Colonic mucosa (tissue), 4 donors: ENCODE measurements around the gene CALHM2. TPM values are rescaled to one million over a fixed set of nuclear protein-coding genes. Genes with fewer than 3 reads are reported as not detected.

Experiments used
- DNase-seq: peaks from one replicate; pipeline ENCODE4 v3.0.0-alpha.2; 2020
- H3K27ac ChIP-seq: fragments of 200-600 bp; one replicate; pipeline ENCODE4 v1.8.0; 2021
- H3K27me3 ChIP-seq: fragments of 200-600 bp; one replicate; pipeline ENCODE4 v1.8.0; 2021
- H3K36me3 ChIP-seq: fragments of 200-600 bp; one replicate; pipeline ENCODE4 v1.8.0; 2021
- H3K4me1 ChIP-seq: fragments of 200-600 bp; one replicate; pipeline ENCODE4 v1.8.0; 2021; ENCODE audit warnings: mild to moderate bottlenecking
- H3K4me3 ChIP-seq: fragments of 200-600 bp; one replicate; pipeline ENCODE4 v1.8.0; 2021
- H3K9ac ChIP-seq, 2 donors: one replicate each; pipeline ENCODE4 v1.7.0; 2013; ENCODE audit warnings: control low read depth in 2 of 2, low read depth in 2 of 2, low read length in 2 of 2
- H3K9me3 ChIP-seq: fragments of 200-600 bp; one replicate; pipeline ENCODE4 v1.8.0; 2021
- intact Hi-C: fragments of 100-400 bp; cut with DNase I; formaldehyde crosslinking; loops from one replicate; pipeline ENCODE4 v1.14.1; 2022
- total RNA-seq, 2 donors: library from RNA; stranded (reverse); fragmentation: NEBNext Ultra II Directional in 1 of 2; extraction: Animal tissue kit (Norgen Biotek cat#: 25700) in 1 of 2; gene quantifications; one replicate each; pipeline ENCODE4 v1.2.1, GENCODE V29; 2021
- TF ChIP-seq, protein P1 (sequence below): fragments of 200-600 bp; IDR thresholded peaks from one replicate; pipeline ENCODE4 v1.8.0; 2022; ENCODE audit warnings: antibody characterized with exemption, mild to moderate bottlenecking
- donor health status: healthy.
- donor health status: DM: no; HTN: no; CAD: no.
- donor health status: DM: no; HTN: no; CAD: no.

CALHM2 gene
- total RNA-seq, 2 donors from 2014 or later, result 3.5 to 8.0 TPM

DNA sequence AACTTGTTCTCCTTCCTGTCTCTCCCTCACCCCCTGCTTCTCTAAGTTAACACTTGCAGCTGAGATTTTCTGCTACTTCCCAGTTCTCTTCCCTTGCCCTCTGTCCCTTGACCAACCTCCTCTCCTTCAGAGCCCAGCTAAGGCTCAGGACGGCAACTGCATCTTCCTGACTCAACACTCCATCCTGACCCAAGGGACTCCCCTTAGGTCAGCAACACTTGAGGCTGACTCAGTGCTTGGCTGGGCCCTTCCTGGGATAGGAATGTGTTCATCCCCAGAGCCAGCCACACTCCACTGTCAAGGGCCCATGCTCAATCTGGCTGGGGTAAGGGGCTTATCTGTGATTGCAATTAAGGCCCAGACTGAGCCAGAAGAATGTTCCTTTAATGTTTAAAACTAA lies 3.4 kb downstream of the CALHM2 start:
- Histone ChIP-seq H3K4me3 (no peak overlapping the region), H3K9ac (no peak overlapping the region), H3K9me3 (no peaks in the 10 kb centered on the region), H3K27me3 (no peaks in the 10 kb centered on the region), H3K27ac (peak overlapping the region; percentile 7), H3K4me1 (peaks cover 9% of the 10 kb centered on the region), H3K36me3 (no peaks in the 10 kb centered on the region)
- intact Hi-C loops, result no loop called here
- DNase-seq, result peak; percentile 34
- TF ChIP-seq, protein P1, sequence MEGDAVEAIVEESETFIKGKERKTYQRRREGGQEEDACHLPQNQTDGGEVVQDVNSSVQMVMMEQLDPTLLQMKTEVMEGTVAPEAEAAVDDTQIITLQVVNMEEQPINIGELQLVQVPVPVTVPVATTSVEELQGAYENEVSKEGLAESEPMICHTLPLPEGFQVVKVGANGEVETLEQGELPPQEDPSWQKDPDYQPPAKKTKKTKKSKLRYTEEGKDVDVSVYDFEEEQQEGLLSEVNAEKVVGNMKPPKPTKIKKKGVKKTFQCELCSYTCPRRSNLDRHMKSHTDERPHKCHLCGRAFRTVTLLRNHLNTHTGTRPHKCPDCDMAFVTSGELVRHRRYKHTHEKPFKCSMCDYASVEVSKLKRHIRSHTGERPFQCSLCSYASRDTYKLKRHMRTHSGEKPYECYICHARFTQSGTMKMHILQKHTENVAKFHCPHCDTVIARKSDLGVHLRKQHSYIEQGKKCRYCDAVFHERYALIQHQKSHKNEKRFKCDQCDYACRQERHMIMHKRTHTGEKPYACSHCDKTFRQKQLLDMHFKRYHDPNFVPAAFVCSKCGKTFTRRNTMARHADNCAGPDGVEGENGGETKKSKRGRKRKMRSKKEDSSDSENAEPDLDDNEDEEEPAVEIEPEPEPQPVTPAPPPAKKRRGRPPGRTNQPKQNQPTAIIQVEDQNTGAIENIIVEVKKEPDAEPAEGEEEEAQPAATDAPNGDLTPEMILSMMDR, result no peak

- no peak overlapping the region for H3K27ac ChIP-seq
These were observed 5.0 kb downstream of the CALHM2 start for GRCh38 chr10:103447187-103447586.

GRCh38 chr10:103445767-103446567 lies 6.2 kb downstream of the CALHM2 start:
- no peak overlapping the region for H3K4me3 ChIP-seq
- peaks cover 4% of the 10 kb centered on the region for H3K4me1 ChIP-seq
- no peak overlapping the region for H3K27ac ChIP-seq
- no peaks in the 10 kb centered on the region for H3K36me3 ChIP-seq
- no peaks in the 10 kb centered on the region for H3K27me3 ChIP-seq
- no peaks in the 10 kb centered on the region for H3K9me3 ChIP-seq
- TF ChIP-seq, protein P1, result no peak
- H3K9ac ChIP-seq, result no peak overlapping the region
- DNase-seq, result peak; percentile 40
- intact Hi-C loops, result no loop called here

More at GRCh38 chr10:103447187-103447586, 5.0 kb downstream of the CALHM2 start:
- intact Hi-C loops, result no loop called here
- Histone ChIP-seq H3K4me3 (no peak overlapping the region), H3K9ac (no peak overlapping the region), H3K4me1 (peaks cover 4% of the 10 kb centered on the region), H3K27me3 (no peaks in the 10 kb centered on the region), H3K36me3 (no peaks in the 10 kb centered on the region), H3K9me3 (no peaks in the 10 kb centered on the region)
- DNase-seq, result no peak
- TF ChIP-seq, protein P1, result no peak

DNA sequence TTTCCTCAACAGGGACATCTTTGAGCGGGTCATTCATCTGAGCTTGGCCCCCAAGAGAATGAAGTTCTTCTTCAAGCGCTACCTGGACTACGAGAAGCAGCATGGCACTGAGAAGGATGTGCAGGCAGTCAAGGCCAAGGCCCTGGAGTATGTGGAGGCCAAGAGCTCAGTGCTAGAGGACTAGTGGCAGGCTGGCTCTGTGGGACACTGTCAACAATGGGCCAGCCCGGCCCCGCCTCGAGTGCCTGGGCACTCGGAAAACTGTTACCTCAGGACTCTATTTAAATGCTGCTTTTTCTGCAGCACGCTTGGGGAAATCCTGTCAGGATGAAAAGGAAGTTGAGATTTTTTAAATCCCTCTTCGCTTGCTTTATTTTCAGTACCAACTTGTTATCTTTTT lies 6.8 kb downstream of the CALHM2 start:
- no peaks in the 10 kb centered on the region for H3K36me3 ChIP-seq
- TF ChIP-seq, protein P1, result no peak
- intact Hi-C loops, result no loop called here
- peaks cover 4% of the 10 kb centered on the region for H3K4me1 ChIP-seq
- H3K9ac ChIP-seq, result no peak overlapping the region
- H3K27me3 ChIP-seq, result no peaks in the 10 kb centered on the region
- no peak for DNase-seq
- no peak overlapping the region for H3K27ac ChIP-seq
- no peaks in the 10 kb centered on the region for H3K9me3 ChIP-seq
- H3K4me3 ChIP-seq, result no peak overlapping the region

DNA sequence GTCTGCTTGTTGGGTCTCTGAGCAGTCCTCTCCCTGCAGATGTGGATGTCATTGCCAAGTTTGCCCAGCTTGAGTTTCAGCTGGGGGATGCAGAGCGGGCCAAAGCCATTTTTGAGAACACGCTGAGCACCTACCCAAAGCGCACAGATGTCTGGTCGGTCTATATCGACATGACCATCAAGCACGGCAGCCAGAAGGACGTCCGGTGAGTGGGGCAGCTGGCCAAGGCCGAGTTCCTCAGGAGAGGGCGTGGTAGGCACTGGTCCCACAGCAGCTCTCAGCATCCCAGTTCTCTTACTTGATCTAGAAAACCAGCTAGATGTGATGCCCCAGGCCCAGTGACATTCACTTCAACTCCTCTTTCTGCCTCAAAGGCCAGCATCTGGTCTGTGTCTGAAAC lies 7.7 kb downstream of the CALHM2 start:
- Histone ChIP-seq H3K27me3 (no peaks in the 10 kb centered on the region), H3K4me1 (no peaks in the 10 kb centered on the region), H3K9ac (no peak overlapping the region), H3K9me3 (no peaks in the 10 kb centered on the region), H3K27ac (no peak overlapping the region), H3K4me3 (no peak overlapping the region), H3K36me3 (no peaks in the 10 kb centered on the region)
- DNase-seq, result no peak
- TF ChIP-seq, protein P1, result no peak
- intact Hi-C loops, result no loop called here
